PC-9 (cell line): ENCODE results near the gene NAA10. TPM values are rescaled to one million over a fixed set of nuclear protein-coding genes. Genes with fewer than 3 reads are reported as not detected.
A peak's percentile ranks its signal among the peaks of the same experiment; 100 is the strongest.

Source experiments
- BruUV-seq: library from RNA; stranded (reverse); fragments of 400-500 nt; replicated peaks from 2 replicates; lab custom pipeline; 2021; lab: Mats Ljungman, UMichigan
- CTCF ChIA-PET: fragments of 300-600 bp; sonication (Branson Sonifier 250); formaldehyde crosslinking; loops from one replicate; lab custom pipeline; 2022; ENCODE audit warnings: antibody characterized with exemption; lab: Charles Lee
- POLR2A ChIA-PET: fragments of 300-600 bp; sonication (Branson Sonifier 250); formaldehyde crosslinking; loops from one replicate; lab custom pipeline; 2022; ENCODE audit warnings: antibody characterized with exemption; ENCODE audit not compliant: unreplicated experiment; lab: Charles Lee
- DNase-seq, 2 experiments: peaks; one replicate each; pipeline versions ENCODE4 v3.0.0 to v3.0.0-alpha.2; 2015 to 2022; ENCODE audit warnings: mixed read lengths in 1 of 2
- H2AFZ ChIP-seq: fragments of 200-600 bp; sonication (generic); 2 replicates; pipeline ENCODE4 v1.8.1; 2017; ENCODE audit warnings: antibody characterized with exemption
- H3F3A ChIP-seq: fragments of 200-600 bp; sonication (generic); 2 replicates; pipeline ENCODE4 v1.8.1; 2017; ENCODE audit warnings: antibody characterized with exemption, mild to moderate bottlenecking, low read depth; ENCODE audit not compliant: insufficient read depth
- H3K27ac ChIP-seq: fragments of 200-600 bp; sonication (generic); 2 replicates; pipeline ENCODE4 v1.6.1; 2016; ENCODE audit warnings: mixed run types
- H3K27me3 ChIP-seq: fragments of 200-600 bp; sonication (generic); 2 replicates; pipeline ENCODE4 v1.6.1; 2016; ENCODE audit warnings: low read depth, mixed run types; ENCODE audit not compliant: insufficient read depth
- H3K36me3 ChIP-seq: fragments of 200-600 bp; sonication (generic); 2 replicates; pipeline ENCODE4 v1.6.1; 2016; ENCODE audit warnings: low read depth, mixed run types
- H3K4me1 ChIP-seq: fragments of 200-600 bp; sonication (generic); replicated peaks from 2 replicates; pipeline ENCODE4 v1.6.1; 2016; ENCODE audit warnings: mixed run types; ENCODE audit not compliant: insufficient read depth
- H3K4me2 ChIP-seq: fragments of 200-600 bp; sonication (generic); 2 replicates; pipeline ENCODE4 v1.6.1; 2017; ENCODE audit warnings: mixed run types
- H3K4me3 ChIP-seq: fragments of 200-600 bp; sonication (generic); 2 replicates; pipeline ENCODE4 v1.6.1; 2016; ENCODE audit warnings: mixed run types
- H3K79me2 ChIP-seq: fragments of 200-600 bp; sonication (generic); 2 replicates; pipeline ENCODE4 v1.6.1; 2017; ENCODE audit warnings: low read depth, mixed run types
- H3K9me2 ChIP-seq: fragments of 200-600 bp; sonication (generic); 2 replicates; pipeline ENCODE4 v1.8.1; 2017; ENCODE audit warnings: mild to moderate bottlenecking; ENCODE audit not compliant: insufficient read depth
- H3K9me3 ChIP-seq: fragments of 200-600 bp; sonication (generic); 2 replicates; pipeline ENCODE4 v1.8.1; 2016; ENCODE audit warnings: low read depth; ENCODE audit not compliant: insufficient read depth
- H4K20me1 ChIP-seq: fragments of 200-600 bp; sonication (generic); 2 replicates; pipeline ENCODE4 v1.8.1; 2017; ENCODE audit not compliant: insufficient read depth
- EZH2 ChIP-seq: fragments of 200-600 bp; sonication (generic); IDR thresholded peaks from 2 replicates; pipeline ENCODE4 v1.8.0; 2017; ENCODE audit warnings: antibody characterized with exemption, low read depth
- intact Hi-C: fragments of 100-400 bp; cut with micrococcal nuclease; formaldehyde crosslinking; loops from one replicate; pipeline ENCODE4 v1.10.0; 2022; ENCODE audit not compliant: unreplicated experiment
- total RNA-seq: library from RNA; stranded (reverse); gene quantifications from 2 replicates; pipeline ENCODE4 v1.2.3, GENCODE V29; 2021
- TF ChIP-seq, protein P1 (sequence below): fragments of 200-600 bp; sonication (generic); conservative IDR thresholded peaks from 2 replicates; pipeline ENCODE4 v1.6.1; 2017; ENCODE audit warnings: mixed run types, antibody characterized with exemption, mild to moderate bottlenecking, moderate library complexity

NAA10 gene
- total RNA-seq, 1 experiment from 2014 or later: 181 TPM

DNA sequence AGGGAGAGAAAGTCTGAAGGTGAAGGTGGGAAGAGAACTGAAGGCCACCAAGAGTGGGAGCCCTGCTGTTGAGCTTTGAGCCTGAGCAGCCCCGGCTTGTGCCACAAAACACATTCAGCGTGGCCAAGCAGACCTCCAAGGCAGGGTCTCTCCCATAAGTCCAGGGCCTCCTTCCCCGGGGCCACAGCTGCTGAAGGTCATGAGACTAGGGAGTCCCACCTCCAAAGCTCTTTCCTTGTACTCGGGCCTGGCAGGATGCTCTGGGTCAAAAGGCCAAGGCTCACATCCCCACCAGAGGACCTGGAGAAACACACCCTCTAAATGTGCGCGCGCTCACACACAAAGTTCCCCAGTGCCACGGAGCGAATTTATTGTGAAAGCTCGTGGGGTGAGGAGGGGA lies 5.3 kb downstream of the NAA10 start:
- Histone ChIP-seq H3K4me1 (peaks cover 17% of the 10 kb centered on the region; the same call in 1 of the 2 replicates), H3K36me3 (no peaks in the 10 kb centered on the region), H3K27ac (no peak overlapping the region), H4K20me1 (no peaks in the 10 kb centered on the region; the same call in 1 of the 2 replicates), H3K9me2 (no peaks in the 10 kb centered on the region), H3K27me3 (no peaks in the 10 kb centered on the region), H3F3A (peaks cover 18% of the 10 kb centered on the region; the same call in 1 of the 2 replicates), H3K9me3 (no peaks in the 10 kb centered on the region), H3K79me2 (peaks cover 23% of the 10 kb centered on the region), H2AFZ (no peak overlapping the region), H3K4me2 (peak overlapping the region; percentile 55; the same call in 1 of the 2 replicates), H3K4me3 (no peak overlapping the region)
- intact Hi-C loops: loop anchor here (2.0 kb wide), 2 partner anchors 29 to 45 kb away; no protein-coding TSS in a partner anchor
- BruUV-seq: no TSS peak
- no peak for DNase-seq
- TF ChIP-seq, protein P1, sequence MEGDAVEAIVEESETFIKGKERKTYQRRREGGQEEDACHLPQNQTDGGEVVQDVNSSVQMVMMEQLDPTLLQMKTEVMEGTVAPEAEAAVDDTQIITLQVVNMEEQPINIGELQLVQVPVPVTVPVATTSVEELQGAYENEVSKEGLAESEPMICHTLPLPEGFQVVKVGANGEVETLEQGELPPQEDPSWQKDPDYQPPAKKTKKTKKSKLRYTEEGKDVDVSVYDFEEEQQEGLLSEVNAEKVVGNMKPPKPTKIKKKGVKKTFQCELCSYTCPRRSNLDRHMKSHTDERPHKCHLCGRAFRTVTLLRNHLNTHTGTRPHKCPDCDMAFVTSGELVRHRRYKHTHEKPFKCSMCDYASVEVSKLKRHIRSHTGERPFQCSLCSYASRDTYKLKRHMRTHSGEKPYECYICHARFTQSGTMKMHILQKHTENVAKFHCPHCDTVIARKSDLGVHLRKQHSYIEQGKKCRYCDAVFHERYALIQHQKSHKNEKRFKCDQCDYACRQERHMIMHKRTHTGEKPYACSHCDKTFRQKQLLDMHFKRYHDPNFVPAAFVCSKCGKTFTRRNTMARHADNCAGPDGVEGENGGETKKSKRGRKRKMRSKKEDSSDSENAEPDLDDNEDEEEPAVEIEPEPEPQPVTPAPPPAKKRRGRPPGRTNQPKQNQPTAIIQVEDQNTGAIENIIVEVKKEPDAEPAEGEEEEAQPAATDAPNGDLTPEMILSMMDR: no peak
- no peak for TF ChIP-seq EZH2
- POLR2A ChIA-PET: no interaction called here
- CTCF ChIA-PET: interaction anchor here (0.6 kb wide), 1 partner anchor 21 kb away, joined by 4 read pairs; no protein-coding TSS in a partner anchor

DNA sequence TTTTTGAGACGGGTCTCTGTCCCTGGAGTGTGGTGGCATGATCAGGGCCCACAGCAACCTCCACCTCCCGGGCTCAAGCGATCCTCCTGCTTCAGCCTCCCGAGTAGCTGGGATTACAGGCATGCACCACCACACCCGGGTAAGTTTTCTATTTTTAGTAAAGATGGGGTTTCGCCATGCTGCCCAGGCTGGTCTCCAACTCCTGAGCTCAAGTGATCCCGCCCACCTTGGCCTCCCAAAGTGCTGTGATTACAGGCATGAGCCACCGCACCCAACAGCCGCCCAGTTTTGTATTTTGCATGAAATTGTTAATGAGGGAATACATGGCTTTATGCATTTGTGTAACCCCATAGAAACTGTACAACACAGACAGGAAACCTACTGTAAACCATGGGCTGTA lies 6.0 kb downstream of the NAA10 start:
- no peak for DNase-seq
- no peak overlapping the region for H2AFZ ChIP-seq
- no peaks in the 10 kb centered on the region for H4K20me1 ChIP-seq
- POLR2A ChIA-PET: interaction anchor here (0.9 kb wide), 1 partner anchor 135 kb away, joined by 4 read pairs; the partner anchor contains the start of genes IDH3G and SSR4
- TF ChIP-seq EZH2: no peak
- TF ChIP-seq, protein P1: no peak
- H3K27ac ChIP-seq: 0 out of 2 replicates have a peak overlapping the region, but pooled peaks have one; percentile 12
- CTCF ChIA-PET: interaction anchor here (0.6 to 0.9 kb wide), 3 partner anchors 18 to 220 kb away, joined by 3 read pairs; no protein-coding TSS in a partner anchor
- H3K9me2 ChIP-seq: no peaks in the 10 kb centered on the region
- H3K4me2 ChIP-seq: peak overlapping the region; percentile 55
- no peaks in the 10 kb centered on the region for H3K9me3 ChIP-seq
- no peaks in the 10 kb centered on the region for H3K27me3 ChIP-seq
- H3K79me2 ChIP-seq: peaks cover 15% of the 10 kb centered on the region
- peaks cover 18% of the 10 kb centered on the region; the same call in 1 of the 2 replicates for H3F3A ChIP-seq
- intact Hi-C loops: loop anchor here (1.0 to 2.0 kb wide), 4 partner anchors 28 to 165 kb away; partner anchors contain the start of genes IDH3G, PLXNB3 and SSR4
- H3K36me3 ChIP-seq: no peaks in the 10 kb centered on the region
- no TSS peak for BruUV-seq
- peaks cover 17% of the 10 kb centered on the region; the same call in 1 of the 2 replicates for H3K4me1 ChIP-seq
- no peak overlapping the region for H3K4me3 ChIP-seq

DNA sequence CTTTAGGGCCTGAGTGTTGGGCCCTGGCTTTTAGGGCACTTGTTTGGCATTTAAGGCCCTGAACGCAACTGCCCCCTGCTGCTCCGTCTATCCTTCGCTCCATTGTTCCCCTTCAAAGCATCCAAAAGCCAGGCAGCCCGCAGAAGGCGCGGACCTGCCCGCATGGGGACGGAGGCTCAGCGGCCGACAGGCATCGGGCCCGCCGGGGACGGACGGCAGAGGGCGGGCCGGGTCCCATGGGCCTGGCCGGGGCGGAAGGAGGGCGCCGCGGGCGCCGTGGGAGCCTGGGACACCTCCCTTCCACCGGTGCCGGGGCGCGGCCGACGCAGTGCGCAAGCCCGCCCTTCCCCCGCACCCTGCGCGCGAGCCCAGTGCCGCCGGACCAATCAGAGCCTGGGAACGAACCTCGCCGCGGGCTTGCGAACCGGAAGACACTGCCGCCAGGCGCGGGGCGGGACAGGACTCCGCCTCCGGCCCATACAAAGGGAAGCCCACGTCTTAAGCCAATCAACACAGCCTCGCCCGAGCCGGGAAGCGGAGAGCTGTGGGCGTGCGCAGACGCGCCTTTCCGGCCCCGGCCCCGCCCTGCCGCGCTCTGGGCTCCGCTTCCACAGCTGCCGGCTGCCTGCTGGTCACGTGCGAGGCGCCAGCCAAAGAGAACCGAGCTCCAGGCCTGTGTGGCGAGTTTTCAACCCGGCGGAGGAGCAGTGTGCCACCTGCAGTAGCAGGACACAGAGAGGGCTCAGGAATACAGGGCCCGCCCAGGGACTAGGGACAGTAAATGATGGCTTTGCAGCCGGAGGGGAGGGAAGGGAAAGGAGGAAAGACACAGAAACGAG lies 6.7 kb downstream of the NAA10 start:
- Histone ChIP-seq H4K20me1 (no peaks in the 10 kb centered on the region), H3K9me2 (no peaks in the 10 kb centered on the region), H3K4me3 (peak overlapping the region; percentile 86), H3K4me2 (peak overlapping the region; percentile 98), H3K36me3 (no peaks in the 10 kb centered on the region), H3K9me3 (no peaks in the 10 kb centered on the region), H3K27me3 (no peaks in the 10 kb centered on the region), H3K79me2 (peaks cover 8% of the 10 kb centered on the region), H3K27ac (peak overlapping the region; percentile 86), H3K4me1 (peaks cover 17% of the 10 kb centered on the region; the same call in 1 of the 2 replicates), H2AFZ (peak overlapping the region; percentile 80), H3F3A (peaks cover 18% of the 10 kb centered on the region; the same call in 1 of the 2 replicates)
- DNase-seq: peak; percentile 92 to 99
- TF ChIP-seq, protein P1: no peak; the same call in 1 of the 2 replicates
- TF ChIP-seq EZH2: no peak
- CTCF ChIA-PET: interaction anchor here (0.6 to 1.0 kb wide), 6 partner anchors 12 to 810 kb away, joined by 3 to 8 read pairs (median 3); no protein-coding TSS in a partner anchor
- intact Hi-C loops: loop anchor here (1.0 to 2.0 kb wide), 4 partner anchors 27 to 164 kb away; partner anchors contain the start of genes IDH3G, PLXNB3 and SSR4
- POLR2A ChIA-PET: interaction anchor here (0.6 to 0.9 kb wide), 3 partner anchors 8 to 162 kb away, joined by 4 to 5 read pairs (median 4); partner anchors contain the start of genes IDH3G and SSR4
- no TSS peak for BruUV-seq
